Caco-2 (cell line): ENCODE measurements around the gene CBX1. TPM values are rescaled to one million over a fixed set of nuclear protein-coding genes. Genes with fewer than 3 reads are reported as not detected.
A peak's percentile ranks its signal among the peaks of the same experiment; 100 is the strongest.

ENCODE experiments used
- BruUV-seq: library from RNA; stranded (reverse); fragments of 400-500 nt; replicated peaks from 2 replicates; lab custom pipeline; 2021; lab: Mats Ljungman, UMichigan
- CTCF ChIA-PET: fragments of 300-600 bp; sonication (Branson Sonifier 250); formaldehyde crosslinking; loops from one replicate; lab custom pipeline; 2022; ENCODE audit warnings: antibody characterized with exemption; lab: Charles Lee
- POLR2A ChIA-PET: fragments of 300-600 bp; sonication (Branson Sonifier 250); formaldehyde crosslinking; loops from one replicate; lab custom pipeline; 2022; ENCODE audit warnings: antibody characterized with exemption; lab: Charles Lee
- DNase-seq, 2 experiments: peaks; one replicate each; pipeline versions ENCODE4 v3.0.0 to v3.0.0-alpha.2; 2020 to 2022
- H3K27me3 ChIP-seq: replicated peaks from 2 replicates; pipeline ENCODE4 v1.6.0; 2011; ENCODE audit warnings: low read length; ENCODE audit not compliant: control insufficient read depth, insufficient read depth
- H3K36me3 ChIP-seq: 2 replicates; pipeline ENCODE4 v1.5.1; 2011; ENCODE audit warnings: low read length; ENCODE audit not compliant: control insufficient read depth, insufficient read depth
- H3K4me1 ChIP-seq: fragments of 250-450 bp; sonication (Bioruptor Pico); 2 replicates; pipeline ENCODE4 v1.5.1; 2020; ENCODE audit warnings: mild to moderate bottlenecking
- H3K4me3 ChIP-seq: 2 replicates; pipeline ENCODE4 v1.5.1; 2011; ENCODE audit warnings: low read depth, mild to moderate bottlenecking, control low read depth, low read length
- H3K9me3 ChIP-seq: fragments of 250-450 bp; sonication (Bioruptor Pico); 2 replicates; pipeline ENCODE4 v1.5.1; 2020; ENCODE audit warnings: mild to moderate bottlenecking, moderate library complexity
- H3K27ac Mint-ChIP-seq: one replicate; pipeline ENCODE4 v1.8.0; 2022; ENCODE audit warnings: mixed read lengths; ENCODE audit not compliant: unreplicated experiment
- H3K27me3 Mint-ChIP-seq: one replicate; pipeline ENCODE4 v1.8.0; 2022; ENCODE audit warnings: mixed read lengths; ENCODE audit not compliant: insufficient read depth, unreplicated experiment
- H3K36me3 Mint-ChIP-seq: one replicate; pipeline ENCODE4 v1.8.0; 2022; ENCODE audit warnings: mild to moderate bottlenecking, mixed read lengths; ENCODE audit not compliant: insufficient read depth, unreplicated experiment
- H3K4me1 Mint-ChIP-seq: one replicate; pipeline ENCODE4 v1.8.0; 2022; ENCODE audit warnings: low read depth, mixed read lengths; ENCODE audit not compliant: unreplicated experiment
- H3K4me3 Mint-ChIP-seq: one replicate; pipeline ENCODE4 v1.8.0; 2022; ENCODE audit warnings: mild to moderate bottlenecking, moderate library complexity, mixed read lengths; ENCODE audit not compliant: unreplicated experiment
- H3K9me3 Mint-ChIP-seq: one replicate; pipeline ENCODE4 v1.8.0; 2022; ENCODE audit warnings: mixed read lengths; ENCODE audit not compliant: unreplicated experiment
- intact Hi-C: fragments of 100-400 bp; cut with micrococcal nuclease; formaldehyde crosslinking; loops from one replicate; pipeline ENCODE4 v1.10.0; 2022; ENCODE audit not compliant: unreplicated experiment
- total RNA-seq: library from RNA; stranded (reverse); gene quantifications from 2 replicates; pipeline ENCODE4 v1.2.3, GENCODE V29; 2022
- TF ChIP-seq, protein P1 (sequence below), 2 experiments: fragments of 200-600 bp in 1 of 2; IDR thresholded peaks; 1 replicate in 1 of 2; 2 replicates in 1 of 2; pipeline versions ENCODE4 v1.5.1 to v1.8.0; 2011 to 2022; ENCODE audit warnings: antibody characterized with exemption in 1 of 2, control low read depth in 1 of 2, inconsistent platforms in 1 of 2, low read depth in 1 of 2, low read length in 1 of 2, mild to moderate bottlenecking in 1 of 2, moderate library complexity in 1 of 2; ENCODE audit not compliant: insufficient read depth in 1 of 2, severe bottlenecking in 1 of 2, unreplicated experiment in 1 of 2

Gene CBX1
- total RNA-seq, 1 experiment from 2014 or later, result 213 TPM

DNA sequence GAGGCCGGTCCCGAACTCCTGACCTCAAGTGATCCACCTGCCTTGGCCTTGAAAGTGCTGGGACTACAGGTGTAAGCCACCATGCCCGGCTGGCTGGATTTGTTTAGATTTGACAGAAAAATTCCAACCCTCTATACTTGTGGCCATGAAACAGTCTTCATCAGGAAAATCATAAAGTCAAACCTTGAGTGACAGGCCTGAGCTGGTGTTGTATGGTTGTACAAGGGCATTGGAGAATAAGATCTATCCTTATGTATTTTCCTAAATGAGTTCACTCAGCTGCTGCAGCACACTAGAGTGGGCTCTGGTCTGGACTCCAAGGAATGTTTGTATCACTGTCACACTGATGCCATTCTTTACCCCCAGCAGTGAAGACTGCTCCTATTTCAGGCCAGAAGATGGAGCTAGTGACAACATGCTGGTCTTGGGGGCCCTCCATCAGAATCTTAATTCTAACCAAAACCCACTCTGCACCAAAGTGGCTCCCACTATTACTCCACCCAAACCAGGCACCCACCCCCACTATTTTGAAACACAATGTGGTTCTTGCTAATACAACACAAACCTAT is 33.7 kb upstream of the CBX1 start:
- intact Hi-C loops, result no loop called here
- Histone ChIP-seq H3K9me3 (no peaks in the 10 kb centered on the region), H3K27me3 (no peaks in the 10 kb centered on the region), H3K36me3 (no peaks in the 10 kb centered on the region), H3K4me1 (no peaks in the 10 kb centered on the region), H3K4me3 (no peak overlapping the region)
- Mint-ChIP-seq H3K27me3 (peaks cover 11% of the 10 kb centered on the region), H3K27ac (no peak overlapping the region), H3K4me3 (no peak overlapping the region), H3K36me3 (no peaks in the 10 kb centered on the region), H3K9me3 (no peaks in the 10 kb centered on the region), H3K4me1 (no peaks in the 10 kb centered on the region)
- CTCF ChIA-PET, result interaction anchor here (0.6 to 2.7 kb wide), 14 partner anchors 10 to 193 kb away, joined by 3 to 19 read pairs (median 4); partner anchors contain the start of gene CDK5RAP3
- no TSS peak for BruUV-seq
- POLR2A ChIA-PET, result no interaction called here
- TF ChIP-seq, protein P1, sequence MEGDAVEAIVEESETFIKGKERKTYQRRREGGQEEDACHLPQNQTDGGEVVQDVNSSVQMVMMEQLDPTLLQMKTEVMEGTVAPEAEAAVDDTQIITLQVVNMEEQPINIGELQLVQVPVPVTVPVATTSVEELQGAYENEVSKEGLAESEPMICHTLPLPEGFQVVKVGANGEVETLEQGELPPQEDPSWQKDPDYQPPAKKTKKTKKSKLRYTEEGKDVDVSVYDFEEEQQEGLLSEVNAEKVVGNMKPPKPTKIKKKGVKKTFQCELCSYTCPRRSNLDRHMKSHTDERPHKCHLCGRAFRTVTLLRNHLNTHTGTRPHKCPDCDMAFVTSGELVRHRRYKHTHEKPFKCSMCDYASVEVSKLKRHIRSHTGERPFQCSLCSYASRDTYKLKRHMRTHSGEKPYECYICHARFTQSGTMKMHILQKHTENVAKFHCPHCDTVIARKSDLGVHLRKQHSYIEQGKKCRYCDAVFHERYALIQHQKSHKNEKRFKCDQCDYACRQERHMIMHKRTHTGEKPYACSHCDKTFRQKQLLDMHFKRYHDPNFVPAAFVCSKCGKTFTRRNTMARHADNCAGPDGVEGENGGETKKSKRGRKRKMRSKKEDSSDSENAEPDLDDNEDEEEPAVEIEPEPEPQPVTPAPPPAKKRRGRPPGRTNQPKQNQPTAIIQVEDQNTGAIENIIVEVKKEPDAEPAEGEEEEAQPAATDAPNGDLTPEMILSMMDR (IDR thresholded peaks at IDR 0.05; ENCODE audit: insufficient read depth in 1 of 2, low read depth in 1 of 2, low read length in 1 of 2, severe bottlenecking in 1 of 2, unreplicated experiment in 1 of 2), result peak; percentile 40 to 61
- no peak for DNase-seq

DNA sequence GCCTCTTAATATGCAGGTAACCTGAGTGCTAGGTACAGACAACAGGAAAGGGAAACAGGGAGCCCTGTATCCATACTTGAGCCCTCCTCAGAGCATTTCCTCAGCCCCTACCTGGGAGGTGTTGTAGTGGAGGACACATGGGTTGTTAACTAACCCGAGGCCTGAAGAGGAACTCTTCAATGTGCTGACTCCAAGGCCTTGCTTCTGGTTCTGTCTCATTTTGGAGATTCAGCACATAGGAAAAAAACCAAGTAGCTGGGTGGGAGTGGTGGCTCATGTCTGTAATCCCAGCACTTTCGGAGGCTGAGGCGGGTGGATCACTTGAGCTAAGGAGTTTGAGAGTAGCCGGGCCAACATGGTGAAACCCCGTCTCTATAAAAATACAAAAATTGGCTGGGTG is 31.1 kb upstream of the CBX1 start:
- Histone ChIP-seq H3K36me3 (no peaks in the 10 kb centered on the region), H3K4me3 (no peak overlapping the region), H3K27me3 (no peaks in the 10 kb centered on the region), H3K4me1 (no peaks in the 10 kb centered on the region), H3K9me3 (no peaks in the 10 kb centered on the region)
- Mint-ChIP-seq H3K27me3 (peaks cover 4% of the 10 kb centered on the region), H3K36me3 (no peaks in the 10 kb centered on the region), H3K4me3 (no peak overlapping the region), H3K4me1 (no peaks in the 10 kb centered on the region), H3K27ac (no peak overlapping the region), H3K9me3 (no peaks in the 10 kb centered on the region)
- POLR2A ChIA-PET, result no interaction called here
- DNase-seq, result no peak
- intact Hi-C loops, result no loop called here
- TF ChIP-seq, protein P1 (IDR thresholded peaks at IDR 0.05; ENCODE audit: insufficient read depth in 1 of 2, low read depth in 1 of 2, low read length in 1 of 2, severe bottlenecking in 1 of 2, unreplicated experiment in 1 of 2), result no peak
- CTCF ChIA-PET, result interaction anchor here (1.0 to 6.1 kb wide), 7 partner anchors 9 to 107 kb away, joined by 3 to 76 read pairs (median 5); partner anchors contain the start of gene SNX11
- BruUV-seq, result no TSS peak

DNA sequence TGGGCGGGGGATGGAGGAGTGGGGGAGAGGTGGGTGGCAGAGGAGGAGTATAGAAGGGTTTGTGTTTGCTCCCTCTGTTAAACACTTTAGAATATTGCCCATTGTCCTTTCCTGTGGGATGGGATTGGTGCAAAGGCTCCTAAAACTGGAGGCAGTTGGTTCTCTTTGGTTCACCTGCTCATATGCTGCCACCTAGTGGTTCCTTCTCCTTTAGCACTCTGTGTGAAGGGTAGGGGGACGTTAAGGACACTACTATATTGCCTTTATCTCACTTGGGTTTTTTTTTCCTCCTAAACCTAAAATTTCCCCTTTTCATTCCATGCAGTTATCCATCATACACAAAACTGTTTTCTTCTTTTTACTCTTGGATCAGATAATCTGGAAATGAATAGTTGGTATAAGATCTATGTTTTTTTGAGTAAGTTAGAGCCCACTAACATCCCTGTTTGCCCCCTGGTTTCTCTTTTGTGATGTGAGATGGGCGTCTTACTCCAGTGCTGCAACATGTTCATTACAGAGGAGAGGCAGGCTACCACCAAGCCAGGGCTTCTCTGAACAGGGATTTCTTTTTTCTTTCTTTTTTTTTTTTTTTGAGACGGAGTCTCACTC is 30.0 kb upstream of the CBX1 start:
- no peaks in the 10 kb centered on the region for H3K36me3 Mint-ChIP-seq
- intact Hi-C loops, result loop anchor here (1.0 kb wide), 2 partner anchors 51 to 106 kb away; no protein-coding TSS in a partner anchor
- H3K27me3 Mint-ChIP-seq, result peaks cover 4% of the 10 kb centered on the region
- H3K36me3 ChIP-seq, result no peaks in the 10 kb centered on the region
- H3K9me3 Mint-ChIP-seq, result no peaks in the 10 kb centered on the region
- CTCF ChIA-PET, result interaction anchor here (0.6 to 6.1 kb wide), 19 partner anchors 13 to 615 kb away, joined by 3 to 76 read pairs (median 5); partner anchors contain the start of genes CBX1 and SNX11
- H3K4me1 Mint-ChIP-seq, result no peaks in the 10 kb centered on the region
- no peaks in the 10 kb centered on the region for H3K9me3 ChIP-seq
- BruUV-seq, result no TSS peak
- H3K27me3 ChIP-seq, result no peaks in the 10 kb centered on the region
- DNase-seq, result peak; percentile 89 to 95
- TF ChIP-seq, protein P1 (IDR thresholded peaks at IDR 0.05; ENCODE audit: insufficient read depth in 1 of 2, low read depth in 1 of 2, low read length in 1 of 2, severe bottlenecking in 1 of 2, unreplicated experiment in 1 of 2), result peak; percentile 99
- no peaks in the 10 kb centered on the region for H3K4me1 ChIP-seq
- H3K27ac Mint-ChIP-seq, result no peak overlapping the region
- POLR2A ChIA-PET, result interaction anchor here (1.0 kb wide), 1 partner anchor 106 kb away, joined by 14 read pairs; no protein-coding TSS in a partner anchor
- no peak overlapping the region for H3K4me3 ChIP-seq
- H3K4me3 Mint-ChIP-seq, result no peak overlapping the region
